MCF 10A (cell line): Measurements from ENCODE around the gene TTC33. TPM values are rescaled to one million over a fixed set of nuclear protein-coding genes. Genes with fewer than 3 reads are reported as not detected.

Source experiments
- BruUV-seq: library from RNA; stranded (reverse); fragments of 400-500 nt; replicated peaks from 2 replicates; lab custom pipeline; 2021; lab: Mats Ljungman, UMichigan
- CTCF ChIA-PET: fragments of 300-600 bp; sonication (Branson Sonifier 250); formaldehyde crosslinking; extraction: SDS; loops from one replicate; lab custom pipeline; 2021; ENCODE audit warnings: antibody characterized with exemption, inconsistent platforms; lab: Yijun Ruan, JAX
- POLR2A ChIA-PET: fragments of 300-600, 350-650 bp; sonication (Branson Sonifier 250); formaldehyde crosslinking; extraction: SDS; loops from one replicate; lab custom pipeline; 2020; ENCODE audit warnings: antibody characterized with exemption, inconsistent platforms; lab: Yijun Ruan, JAX
- DNase-seq: peaks from one replicate; pipeline ENCODE4 v3.0.0-alpha.2; 2018; ENCODE audit not compliant: unreplicated experiment
- H3K27ac Mint-ChIP-seq: one replicate; pipeline ENCODE4 v1.8.0; 2022; ENCODE audit warnings: mild to moderate bottlenecking, low read depth, mixed read lengths; ENCODE audit not compliant: unreplicated experiment
- H3K27me3 Mint-ChIP-seq: one replicate; pipeline ENCODE4 v1.8.0; 2022; ENCODE audit warnings: mixed read lengths; ENCODE audit not compliant: insufficient read depth, unreplicated experiment
- H3K36me3 Mint-ChIP-seq: one replicate; pipeline ENCODE4 v1.8.0; 2022; ENCODE audit warnings: mild to moderate bottlenecking, moderate library complexity, mixed read lengths; ENCODE audit not compliant: insufficient read depth, unreplicated experiment
- H3K4me1 Mint-ChIP-seq: one replicate; pipeline ENCODE4 v1.8.0; 2022; ENCODE audit warnings: mixed read lengths; ENCODE audit not compliant: insufficient read depth, unreplicated experiment
- H3K4me3 Mint-ChIP-seq: one replicate; pipeline ENCODE4 v1.8.0; 2022; ENCODE audit warnings: mild to moderate bottlenecking, moderate library complexity, mixed read lengths; ENCODE audit not compliant: unreplicated experiment
- H3K9me3 Mint-ChIP-seq: one replicate; pipeline ENCODE4 v1.8.0; 2022; ENCODE audit warnings: mixed read lengths; ENCODE audit not compliant: unreplicated experiment
- intact Hi-C: fragments of 100-400 bp; cut with micrococcal nuclease; formaldehyde crosslinking; loops from 2 replicates; pipeline ENCODE4 v1.14.1; 2022
- total RNA-seq: library from RNA; stranded (reverse); gene quantifications from 2 replicates; pipeline ENCODE4 v1.2.3, GENCODE V29; 2022
- TF ChIP-seq, protein P1 (sequence below): fragments of 200-600 bp; IDR thresholded peaks from one replicate; pipeline ENCODE4 v1.8.0; 2022; ENCODE audit warnings: antibody characterized with exemption, mild to moderate bottlenecking; ENCODE audit not compliant: unreplicated experiment

Gene TTC33
- total RNA-seq, 1 experiment from 2014 or later: 13.3 TPM

DNA sequence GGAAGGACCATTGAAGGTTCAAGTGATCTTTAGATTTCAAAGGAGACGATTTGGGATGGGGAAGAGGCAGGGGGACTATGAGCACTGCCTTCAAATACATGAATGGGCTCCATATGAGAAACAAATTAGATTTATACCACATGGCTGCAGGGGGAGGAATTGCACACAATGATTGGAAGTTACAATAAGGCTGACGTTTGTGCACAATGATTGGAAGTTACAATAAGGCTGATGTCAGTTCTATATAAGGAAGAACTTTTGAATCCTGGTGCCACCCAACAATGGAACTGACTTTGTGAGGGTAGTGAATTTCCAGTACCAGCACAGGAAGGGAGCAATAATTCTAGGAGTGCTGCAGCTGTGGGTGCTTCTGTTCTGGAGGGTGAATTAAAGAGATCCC, 171.7 kb downstream of the TTC33 start:
- Mint-ChIP-seq H3K4me3 (no peak overlapping the region), H3K27ac (no peak overlapping the region), H3K4me1 (no peaks in the 10 kb centered on the region), H3K36me3 (no peaks in the 10 kb centered on the region), H3K27me3 (no peaks in the 10 kb centered on the region), H3K9me3 (no peaks in the 10 kb centered on the region)
- no TSS peak for BruUV-seq
- TF ChIP-seq, protein P1, sequence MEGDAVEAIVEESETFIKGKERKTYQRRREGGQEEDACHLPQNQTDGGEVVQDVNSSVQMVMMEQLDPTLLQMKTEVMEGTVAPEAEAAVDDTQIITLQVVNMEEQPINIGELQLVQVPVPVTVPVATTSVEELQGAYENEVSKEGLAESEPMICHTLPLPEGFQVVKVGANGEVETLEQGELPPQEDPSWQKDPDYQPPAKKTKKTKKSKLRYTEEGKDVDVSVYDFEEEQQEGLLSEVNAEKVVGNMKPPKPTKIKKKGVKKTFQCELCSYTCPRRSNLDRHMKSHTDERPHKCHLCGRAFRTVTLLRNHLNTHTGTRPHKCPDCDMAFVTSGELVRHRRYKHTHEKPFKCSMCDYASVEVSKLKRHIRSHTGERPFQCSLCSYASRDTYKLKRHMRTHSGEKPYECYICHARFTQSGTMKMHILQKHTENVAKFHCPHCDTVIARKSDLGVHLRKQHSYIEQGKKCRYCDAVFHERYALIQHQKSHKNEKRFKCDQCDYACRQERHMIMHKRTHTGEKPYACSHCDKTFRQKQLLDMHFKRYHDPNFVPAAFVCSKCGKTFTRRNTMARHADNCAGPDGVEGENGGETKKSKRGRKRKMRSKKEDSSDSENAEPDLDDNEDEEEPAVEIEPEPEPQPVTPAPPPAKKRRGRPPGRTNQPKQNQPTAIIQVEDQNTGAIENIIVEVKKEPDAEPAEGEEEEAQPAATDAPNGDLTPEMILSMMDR: no peak
- CTCF ChIA-PET: no interaction called here
- POLR2A ChIA-PET: interaction anchor here (1.0 kb wide), 1 partner anchor 13 kb away, joined by 3 read pairs; no protein-coding TSS in a partner anchor
- intact Hi-C loops: no loop called here
- DNase-seq: no peak

DNA sequence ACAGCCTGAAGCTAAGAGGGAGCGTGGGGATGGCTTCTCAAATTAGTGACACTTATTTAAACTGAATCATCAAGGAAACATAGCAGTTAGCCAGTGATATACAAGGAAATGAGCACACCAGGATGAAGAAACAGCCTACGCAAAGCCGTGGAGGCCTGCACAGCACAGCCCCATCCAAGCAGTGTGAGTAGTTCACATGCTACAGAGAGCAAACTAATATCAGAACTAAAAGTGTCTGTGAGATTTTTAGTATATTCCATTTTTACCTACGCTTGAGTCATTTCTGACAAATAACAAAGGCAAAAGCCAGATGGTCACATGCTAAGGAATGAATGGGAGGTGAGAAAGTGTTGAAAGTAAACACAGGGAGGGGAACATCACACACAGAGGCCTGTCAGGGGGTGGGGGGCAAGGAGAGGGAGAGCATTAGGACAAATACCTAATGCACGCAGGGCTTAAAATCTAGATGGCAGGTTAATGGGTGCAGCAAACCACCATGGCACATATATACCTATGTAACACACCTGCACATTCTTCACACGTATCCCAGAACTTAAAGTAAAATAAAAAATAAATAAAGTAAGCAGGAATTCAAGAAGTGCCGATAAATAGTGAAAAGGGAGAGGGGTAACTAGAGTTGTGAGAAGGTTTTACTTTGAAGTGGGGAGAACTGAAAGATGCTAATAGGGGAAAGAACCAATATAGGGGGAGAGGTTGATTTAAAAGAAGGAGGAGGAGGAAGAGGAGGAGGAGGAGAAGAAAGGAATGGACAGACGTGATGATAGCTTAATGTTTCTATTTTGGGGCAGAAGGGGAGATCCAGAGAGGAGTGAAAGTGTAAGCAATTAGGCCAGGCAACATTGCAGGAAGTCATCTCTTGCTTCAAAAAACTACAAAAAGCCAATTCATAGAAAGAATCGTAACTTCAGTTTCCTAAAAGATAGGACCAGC, 177.0 kb downstream of the TTC33 start:
- H3K27me3 Mint-ChIP-seq: no peaks in the 10 kb centered on the region
- CTCF ChIA-PET: no interaction called here
- intact Hi-C loops: no loop called here
- no peaks in the 10 kb centered on the region for H3K9me3 Mint-ChIP-seq
- no TSS peak for BruUV-seq
- no peak overlapping the region for H3K4me3 Mint-ChIP-seq
- H3K27ac Mint-ChIP-seq: no peak overlapping the region
- DNase-seq: no peak
- H3K4me1 Mint-ChIP-seq: no peaks in the 10 kb centered on the region
- POLR2A ChIA-PET: no interaction called here
- no peaks in the 10 kb centered on the region for H3K36me3 Mint-ChIP-seq
- TF ChIP-seq, protein P1: no peak

- H3K4me1 Mint-ChIP-seq: no peaks in the 10 kb centered on the region
Observed at GRCh38 chr5:40577718-40578117, 178.0 kb downstream of the TTC33 start.

GRCh38 chr5:40575921-40576320, 179.8 kb downstream of the TTC33 start:
- CTCF ChIA-PET: no interaction called here
- no peak overlapping the region for H3K27ac Mint-ChIP-seq
- no peaks in the 10 kb centered on the region for H3K27me3 Mint-ChIP-seq
- H3K4me1 Mint-ChIP-seq: peaks cover 4% of the 10 kb centered on the region
- TF ChIP-seq, protein P1: no peak
- H3K9me3 Mint-ChIP-seq: no peaks in the 10 kb centered on the region
- no peak for DNase-seq
- POLR2A ChIA-PET: no interaction called here
- H3K4me3 Mint-ChIP-seq: no peak overlapping the region
- intact Hi-C loops: no loop called here
- no TSS peak for BruUV-seq
- no peaks in the 10 kb centered on the region for H3K36me3 Mint-ChIP-seq

More at GRCh38 chr5:40577718-40578117, 178.0 kb downstream of the TTC33 start:
- BruUV-seq: no TSS peak
- ChIA-PET CTCF (no interaction called here), POLR2A (no interaction called here)
- intact Hi-C loops: no loop called here
- no peak for DNase-seq
- Mint-ChIP-seq H3K36me3 (no peaks in the 10 kb centered on the region), H3K4me3 (no peak overlapping the region), H3K9me3 (no peaks in the 10 kb centered on the region), H3K27me3 (no peaks in the 10 kb centered on the region), H3K27ac (no peak overlapping the region)
- TF ChIP-seq, protein P1: no peak
